B cell (primary cell): ENCODE results near the gene CDC14A.

Experiments
- EZH2 ChIP-seq: IDR thresholded peaks from 2 replicates; pipeline ENCODE4 v1.6.1; 2012; ENCODE audit warnings: borderline replicate concordance, low read depth, mild to moderate bottlenecking, moderate library complexity, low read length; ENCODE audit not compliant: insufficient read depth, poor library complexity, severe bottlenecking
- TF ChIP-seq, protein P1 (sequence below): fragments of 200-600 bp; IDR thresholded peaks from one replicate; pipeline ENCODE4 v1.8.0; 2022; ENCODE audit warnings: antibody characterized with exemption, mild to moderate bottlenecking

- TF ChIP-seq, protein P1, sequence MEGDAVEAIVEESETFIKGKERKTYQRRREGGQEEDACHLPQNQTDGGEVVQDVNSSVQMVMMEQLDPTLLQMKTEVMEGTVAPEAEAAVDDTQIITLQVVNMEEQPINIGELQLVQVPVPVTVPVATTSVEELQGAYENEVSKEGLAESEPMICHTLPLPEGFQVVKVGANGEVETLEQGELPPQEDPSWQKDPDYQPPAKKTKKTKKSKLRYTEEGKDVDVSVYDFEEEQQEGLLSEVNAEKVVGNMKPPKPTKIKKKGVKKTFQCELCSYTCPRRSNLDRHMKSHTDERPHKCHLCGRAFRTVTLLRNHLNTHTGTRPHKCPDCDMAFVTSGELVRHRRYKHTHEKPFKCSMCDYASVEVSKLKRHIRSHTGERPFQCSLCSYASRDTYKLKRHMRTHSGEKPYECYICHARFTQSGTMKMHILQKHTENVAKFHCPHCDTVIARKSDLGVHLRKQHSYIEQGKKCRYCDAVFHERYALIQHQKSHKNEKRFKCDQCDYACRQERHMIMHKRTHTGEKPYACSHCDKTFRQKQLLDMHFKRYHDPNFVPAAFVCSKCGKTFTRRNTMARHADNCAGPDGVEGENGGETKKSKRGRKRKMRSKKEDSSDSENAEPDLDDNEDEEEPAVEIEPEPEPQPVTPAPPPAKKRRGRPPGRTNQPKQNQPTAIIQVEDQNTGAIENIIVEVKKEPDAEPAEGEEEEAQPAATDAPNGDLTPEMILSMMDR, result no peak
- TF ChIP-seq EZH2, result no peak
Observed at GRCh38 chr1:100347009-100347966, 5.0 kb upstream of the CDC14A start.
